D721Med (cell line): Measurements from ENCODE around the gene NEDD4L.

Source experiments
- DNase-seq: peaks from one replicate; pipeline ENCODE4 v3.0.0; 2011; ENCODE audit warnings: low spot score; ENCODE audit not compliant: insufficient read length
- FAIRE-seq: peaks from 2 replicates; lab custom pipeline; 2011; peaks lifted over from hg19 to GRCh38; lab: Jason Lieb, UNC
- CTCF ChIP-seq: IDR thresholded peaks from 2 replicates; pipeline ENCODE4 v1.5.1; 2012; ENCODE audit warnings: mild to moderate bottlenecking, control low read depth; ENCODE audit not compliant: insufficient read depth; ENCODE audit errors: missing control alignments

NEDD4L gene

GRCh38 chr18:58407263-58407648, 363.2 kb downstream of the NEDD4L start:
- no peak for TF ChIP-seq CTCF
- FAIRE-seq = peak; percentile 94
- no peak for DNase-seq

GRCh38 chr18:58407649-58408407, 363.8 kb downstream of the NEDD4L start:
- DNase-seq (no peak), FAIRE-seq (no peak)
- TF ChIP-seq CTCF = no peak

- no peak for DNase-seq
- no peak for TF ChIP-seq CTCF
- FAIRE-seq = no peak
Measured at GRCh38 chr18:58408665-58409064, 364.6 kb downstream of the NEDD4L start.

GRCh38 chr18:58409802-58410445, 365.9 kb downstream of the NEDD4L start:
- DNase-seq (no peak), FAIRE-seq (peak; percentile 60)
- TF ChIP-seq CTCF = no peak

GRCh38 chr18:58411323-58411722, 367.3 kb downstream of the NEDD4L start:
- DNase-seq (no peak), FAIRE-seq (no peak)
- TF ChIP-seq CTCF = no peak

- DNase-seq (no peak), FAIRE-seq (no peak)
Measured at GRCh38 chr18:58412844-58413666, 369.0 kb downstream of the NEDD4L start.

More at GRCh38 chr18:58412844-58413666, 369.0 kb downstream of the NEDD4L start:
- no peak for TF ChIP-seq CTCF
